Endothelial cell of umbilical vein (primary cell): Measurements from ENCODE around the gene LRTM2. TPM values are rescaled to one million over a fixed set of nuclear protein-coding genes. Genes with fewer than 3 reads are reported as not detected.

Experiments
- BruUV-seq: library from RNA; stranded (reverse); fragments of 400-500 nt; replicated peaks from 2 replicates; lab custom pipeline; 2021; lab: Mats Ljungman, UMichigan
- CTCF ChIA-PET: fragments of 300-600, 350-600 bp; sonication (Branson Sonifier 250); formaldehyde crosslinking; loops from one replicate; lab custom pipeline; 2021; ENCODE audit warnings: antibody characterized with exemption, inconsistent platforms; lab: Charles Lee
- POLR2A ChIA-PET: fragments of 300-600, 350-600 bp; sonication (Branson Sonifier 250); formaldehyde crosslinking; loops from one replicate; lab custom pipeline; 2021; ENCODE audit warnings: antibody characterized with exemption, inconsistent platforms; lab: Charles Lee
- DNase-seq: peaks from one replicate; pipeline ENCODE4 v3.0.0-alpha.2; 2011; ENCODE audit warnings: low read depth, low spot score
- FAIRE-seq: peaks from 2 replicates; lab custom pipeline; 2011; peaks lifted over from hg19 to GRCh38; lab: Jason Lieb, UNC
- H2AFZ ChIP-seq: 2 replicates; pipeline ENCODE4 v1.6.0; 2012; ENCODE audit warnings: low read depth, low read length, control low read depth, inconsistent platforms
- H3K27ac ChIP-seq: 2 replicates; pipeline ENCODE4 v1.5.1; 2011; ENCODE audit warnings: low read depth, mild to moderate bottlenecking, control low read depth, low read length, moderate library complexity; ENCODE audit not compliant: insufficient read depth
- H3K27me3 ChIP-seq, 2 experiments: 2 replicates each; pipeline versions ENCODE4 v1.6.0 to v1.6.1; 2011; ENCODE audit warnings: low read length in 2 of 2, mixed read lengths in 1 of 2; ENCODE audit not compliant: control insufficient read depth in 2 of 2, insufficient read depth in 2 of 2
- H3K36me3 ChIP-seq, 2 experiments: 2 replicates in 1 of 2; 3 replicates in 1 of 2; pipeline ENCODE4 v1.5.1; 2011; ENCODE audit warnings: low read length in 2 of 2, mild to moderate bottlenecking in 1 of 2, moderate library complexity in 1 of 2; ENCODE audit not compliant: control insufficient read depth in 2 of 2, insufficient read depth in 2 of 2; ENCODE audit errors: extremely low read depth in 1 of 2
- H3K4me1 ChIP-seq: 3 replicates; pipeline ENCODE4 v1.5.1; 2011; ENCODE audit warnings: mild to moderate bottlenecking, low read length; ENCODE audit not compliant: control insufficient read depth, insufficient read depth; ENCODE audit errors: extremely low read depth
- H3K4me2 ChIP-seq: 2 replicates; pipeline ENCODE4 v1.6.1; 2011; ENCODE audit warnings: low read length, control low read depth, mixed read lengths; ENCODE audit not compliant: insufficient read depth
- H3K4me3 ChIP-seq, 3 experiments: fragments of 200-600 bp in 1 of 3; sonication (generic), shearing (Covaris generic) in 1 of 3; replicated peaks in 1 of 3; 2 replicates each; pipeline ENCODE4 v1.5.1; 2011 to 2016; ENCODE audit warnings: control low read depth in 3 of 3, low read length in 3 of 3, mild to moderate bottlenecking in 2 of 3, inconsistent platforms in 1 of 3, low read depth in 1 of 3, moderate library complexity in 1 of 3; ENCODE audit not compliant: insufficient read depth in 1 of 3
- H3K79me2 ChIP-seq: 2 replicates; pipeline ENCODE4 v1.6.0; 2012; ENCODE audit warnings: low read length, inconsistent platforms; ENCODE audit not compliant: control insufficient read depth, insufficient read depth
- H3K9ac ChIP-seq: replicated peaks from 2 replicates; pipeline ENCODE3; 2011; ENCODE audit warnings: low read length, control low read depth; ENCODE audit not compliant: insufficient read depth; ENCODE audit errors: extremely low read depth
- H3K9me1 ChIP-seq: replicated peaks from 3 replicates; pipeline ENCODE4 v1.6.0; 2011; ENCODE audit warnings: mild to moderate bottlenecking, low read length; ENCODE audit not compliant: control insufficient read depth, insufficient read depth; ENCODE audit errors: extremely low read depth
- H3K9me3 ChIP-seq: replicated peaks from 2 replicates; pipeline ENCODE4 v1.5.1; 2012; ENCODE audit warnings: low read length, inconsistent platforms; ENCODE audit not compliant: control insufficient read depth, insufficient read depth
- H4K20me1 ChIP-seq: replicated peaks from 2 replicates; pipeline ENCODE3; 2011; ENCODE audit warnings: mild to moderate bottlenecking, low read length; ENCODE audit not compliant: control insufficient read depth, insufficient read depth; ENCODE audit errors: extremely low read depth
- EZH2 ChIP-seq: IDR thresholded peaks from 2 replicates; pipeline ENCODE4 v1.6.1; 2012; ENCODE audit warnings: borderline replicate concordance, low read depth, mild to moderate bottlenecking, moderate library complexity, low read length, inconsistent platforms; ENCODE audit not compliant: severe bottlenecking
- FOS ChIP-seq: IDR thresholded peaks from 2 replicates; pipeline ENCODE4 v1.6.1; 2011; ENCODE audit warnings: mild to moderate bottlenecking, low read length, moderate library complexity, borderline replicate concordance; ENCODE audit not compliant: insufficient read depth
- GATA2 ChIP-seq: IDR thresholded peaks from 2 replicates; pipeline ENCODE4 v1.7.0; 2011; ENCODE audit warnings: low read depth, mild to moderate bottlenecking, moderate library complexity, mixed read lengths, low read length; ENCODE audit not compliant: insufficient read length, insufficient read depth
- JUN ChIP-seq: IDR thresholded peaks from 2 replicates; pipeline ENCODE4 v1.6.1; 2011; ENCODE audit warnings: borderline replicate concordance, low read depth; ENCODE audit not compliant: insufficient read length, insufficient read depth
- MYC ChIP-seq: IDR thresholded peaks from one replicate; pipeline ENCODE4 v1.6.1; 2011; ENCODE audit warnings: mild to moderate bottlenecking, low read depth, low read length
- POLR2A ChIP-seq: IDR thresholded peaks from 2 replicates; pipeline ENCODE4 v1.6.1; 2012; ENCODE audit warnings: low read depth, mild to moderate bottlenecking, control low read depth, low read length
- POLR2AphosphoS5 ChIP-seq: IDR thresholded peaks from 2 replicates; pipeline ENCODE4 v1.6.1; 2012; ENCODE audit warnings: low read depth, mild to moderate bottlenecking, control low read depth, low read length, moderate library complexity; ENCODE audit not compliant: insufficient read depth
- dilution Hi-C: fragments of 300-500 bp; cut with MboI; formaldehyde crosslinking; loops from one replicate; pipeline ENCODE4 v1.15.0; 2019; ENCODE audit warnings: low sequenced_read_pairs; ENCODE audit not compliant: extremely low pct_ligation_motif_present
- intact Hi-C: fragments of 100-400 bp; cut with micrococcal nuclease; formaldehyde crosslinking; loops from one replicate; pipeline ENCODE4 v1.10.0; 2022
- polyA plus RNA-seq, 4 experiments: library from polyadenylated mRNA; depleted of rRNA in 3 of 4; stranded (reverse) in 3 of 4; unstranded in 1 of 4; fragments of >200 nt; gene quantifications; 2 replicates each; pipeline versions ENCODE4 v1.2.1 to v1.2.3, GENCODE V29; 2011 to 2012; ENCODE audit warnings: missing spikeins in 1 of 4
- total RNA-seq: library from RNA; stranded (reverse); gene quantifications from 2 replicates; pipeline ENCODE4 v1.2.3, GENCODE V29; 2021
- TF ChIP-seq, protein P1 (sequence below): IDR thresholded peaks from 2 replicates; pipeline ENCODE4 v1.6.1; 2011; ENCODE audit not compliant: insufficient read depth, insufficient read length
- TF ChIP-seq, protein P2 (sequence below), 2 donors: IDR thresholded peaks; 1 replicate in 1 of 2; 2 replicates in 1 of 2; pipeline ENCODE4 v1.5.1; 2011; ENCODE audit warnings: low read length in 2 of 2, mild to moderate bottlenecking in 2 of 2, moderate library complexity in 2 of 2, control low read depth in 1 of 2, inconsistent platforms in 1 of 2, low read depth in 1 of 2; ENCODE audit not compliant: insufficient read depth in 1 of 2; ENCODE audit errors: extremely low read depth in 1 of 2

The LRTM2 gene
- total and polyA plus RNA-seq, 2 donors (not counting 3 experiments of a cell fraction or from before 2014, with no cell fraction given): not detected

DNA sequence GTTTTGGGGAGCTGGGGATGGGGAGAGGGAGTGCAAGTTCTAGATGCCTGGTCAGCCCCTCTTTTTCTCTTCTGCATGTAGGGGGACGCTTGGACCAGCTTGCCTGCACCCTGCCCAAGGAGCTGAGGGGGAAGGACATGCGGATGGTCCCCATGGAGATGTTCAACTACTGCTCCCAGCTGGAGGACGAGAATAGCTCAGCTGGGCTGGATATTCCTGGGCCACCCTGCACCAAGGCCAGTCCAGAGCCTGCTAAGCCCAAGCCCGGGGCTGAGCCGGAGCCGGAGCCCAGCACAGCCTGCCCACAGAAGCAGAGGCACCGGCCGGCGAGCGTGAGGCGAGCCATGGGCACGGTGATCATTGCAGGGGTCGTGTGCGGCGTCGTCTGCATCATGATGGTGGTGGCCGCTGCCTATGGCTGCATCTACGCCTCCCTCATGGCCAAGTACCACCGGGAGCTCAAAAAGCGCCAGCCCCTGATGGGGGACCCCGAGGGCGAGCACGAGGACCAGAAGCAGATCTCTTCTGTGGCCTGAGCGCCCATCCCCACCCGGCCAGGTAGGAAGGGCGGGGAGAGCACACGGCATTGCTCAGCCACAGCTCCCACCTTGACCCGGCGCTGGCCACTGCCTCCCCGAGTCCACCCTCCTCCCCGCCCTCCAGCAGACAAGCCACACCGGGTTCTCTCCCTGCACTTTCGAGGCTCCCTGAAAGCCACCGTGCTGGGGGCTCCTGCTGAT, 14.0 kb downstream of the LRTM2 start:
- H3K9me3 ChIP-seq: no peaks in the 10 kb centered on the region
- H3K79me2 ChIP-seq: no peaks in the 10 kb centered on the region
- no peak for DNase-seq
- intact Hi-C loops (no loop called here), dilution Hi-C loops (no loop called here)
- H3K36me3 ChIP-seq: no peaks in the 10 kb centered on the region
- H3K4me2 ChIP-seq: no peak overlapping the region
- H3K4me3 ChIP-seq: no peak overlapping the region
- no peak for TF ChIP-seq EZH2
- H3K9ac ChIP-seq: no peak overlapping the region
- FAIRE-seq: no peak
- H3K4me1 ChIP-seq: no peaks in the 10 kb centered on the region
- H3K27me3 ChIP-seq: peaks cover 2 to 6% of the 10 kb centered on the region in 2 experiments
- BruUV-seq: no TSS peak
- H3K9me1 ChIP-seq: no peaks in the 10 kb centered on the region
- H2AFZ ChIP-seq: no peak overlapping the region
- no peak overlapping the region for H3K27ac ChIP-seq
- POLR2A ChIA-PET: no interaction called here
- H4K20me1 ChIP-seq: no peaks in the 10 kb centered on the region
- CTCF ChIA-PET: interaction anchor here (1.3 kb wide), 1 partner anchor 10 kb away, joined by 3 read pairs; no protein-coding TSS in a partner anchor

GRCh38 chr12:1835211-1836131, 15.1 kb downstream of the LRTM2 start:
- Histone ChIP-seq H3K4me1 (no peaks in the 10 kb centered on the region), H3K79me2 (no peaks in the 10 kb centered on the region)
- intact Hi-C loops: no loop called here

More at GRCh38 chr12:1835211-1836131, 15.1 kb downstream of the LRTM2 start:
- H3K36me3 ChIP-seq: no peaks in the 10 kb centered on the region
- H2AFZ ChIP-seq: no peak overlapping the region
- H3K9me3 ChIP-seq: no peaks in the 10 kb centered on the region
- peaks cover 0 to 6% of the 10 kb centered on the region in 2 experiments for H3K27me3 ChIP-seq
- dilution Hi-C loops: no loop called here
- FAIRE-seq (no peak), DNase-seq (no peak)
- no peak overlapping the region for H3K4me3 ChIP-seq
- no peak for TF ChIP-seq JUN
- no peak for TF ChIP-seq POLR2A
- TF ChIP-seq, protein P1, sequence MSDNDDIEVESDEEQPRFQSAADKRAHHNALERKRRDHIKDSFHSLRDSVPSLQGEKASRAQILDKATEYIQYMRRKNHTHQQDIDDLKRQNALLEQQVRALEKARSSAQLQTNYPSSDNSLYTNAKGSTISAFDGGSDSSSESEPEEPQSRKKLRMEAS: no peak
- TF ChIP-seq MYC: no peak
- no peak for TF ChIP-seq FOS
- TF ChIP-seq POLR2AphosphoS5: no peak
- TF ChIP-seq, protein P2, sequence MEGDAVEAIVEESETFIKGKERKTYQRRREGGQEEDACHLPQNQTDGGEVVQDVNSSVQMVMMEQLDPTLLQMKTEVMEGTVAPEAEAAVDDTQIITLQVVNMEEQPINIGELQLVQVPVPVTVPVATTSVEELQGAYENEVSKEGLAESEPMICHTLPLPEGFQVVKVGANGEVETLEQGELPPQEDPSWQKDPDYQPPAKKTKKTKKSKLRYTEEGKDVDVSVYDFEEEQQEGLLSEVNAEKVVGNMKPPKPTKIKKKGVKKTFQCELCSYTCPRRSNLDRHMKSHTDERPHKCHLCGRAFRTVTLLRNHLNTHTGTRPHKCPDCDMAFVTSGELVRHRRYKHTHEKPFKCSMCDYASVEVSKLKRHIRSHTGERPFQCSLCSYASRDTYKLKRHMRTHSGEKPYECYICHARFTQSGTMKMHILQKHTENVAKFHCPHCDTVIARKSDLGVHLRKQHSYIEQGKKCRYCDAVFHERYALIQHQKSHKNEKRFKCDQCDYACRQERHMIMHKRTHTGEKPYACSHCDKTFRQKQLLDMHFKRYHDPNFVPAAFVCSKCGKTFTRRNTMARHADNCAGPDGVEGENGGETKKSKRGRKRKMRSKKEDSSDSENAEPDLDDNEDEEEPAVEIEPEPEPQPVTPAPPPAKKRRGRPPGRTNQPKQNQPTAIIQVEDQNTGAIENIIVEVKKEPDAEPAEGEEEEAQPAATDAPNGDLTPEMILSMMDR (IDR thresholded peaks at IDR 0.05; ENCODE audit: extremely low read depth in 1 of 2, insufficient read depth in 1 of 2, low read depth in 1 of 2, low read length in 2 of 2): no peak
- no peak for TF ChIP-seq GATA2
- TF ChIP-seq EZH2: no peak
- no peak overlapping the region for H3K9ac ChIP-seq
- no peak overlapping the region for H3K27ac ChIP-seq
- POLR2A ChIA-PET: no interaction called here
- CTCF ChIA-PET: interaction anchor here (1.9 kb wide), 1 partner anchor 105 kb away, joined by 6 read pairs; no protein-coding TSS in a partner anchor
- H3K4me2 ChIP-seq: no peak overlapping the region
- H4K20me1 ChIP-seq: no peaks in the 10 kb centered on the region
- H3K9me1 ChIP-seq: no peaks in the 10 kb centered on the region
- no TSS peak for BruUV-seq
